ENCODE data around the gene ZNFX1. TPM values are rescaled to one million over a fixed set of nuclear protein-coding genes. Genes with fewer than 3 reads are reported as not detected.

The ZNFX1 gene
- total and polyA plus RNA-seq, 2 donors (not counting 1 experiment from before 2014, with no cell fraction given) = 13.7 to 46.2 TPM

DNA sequence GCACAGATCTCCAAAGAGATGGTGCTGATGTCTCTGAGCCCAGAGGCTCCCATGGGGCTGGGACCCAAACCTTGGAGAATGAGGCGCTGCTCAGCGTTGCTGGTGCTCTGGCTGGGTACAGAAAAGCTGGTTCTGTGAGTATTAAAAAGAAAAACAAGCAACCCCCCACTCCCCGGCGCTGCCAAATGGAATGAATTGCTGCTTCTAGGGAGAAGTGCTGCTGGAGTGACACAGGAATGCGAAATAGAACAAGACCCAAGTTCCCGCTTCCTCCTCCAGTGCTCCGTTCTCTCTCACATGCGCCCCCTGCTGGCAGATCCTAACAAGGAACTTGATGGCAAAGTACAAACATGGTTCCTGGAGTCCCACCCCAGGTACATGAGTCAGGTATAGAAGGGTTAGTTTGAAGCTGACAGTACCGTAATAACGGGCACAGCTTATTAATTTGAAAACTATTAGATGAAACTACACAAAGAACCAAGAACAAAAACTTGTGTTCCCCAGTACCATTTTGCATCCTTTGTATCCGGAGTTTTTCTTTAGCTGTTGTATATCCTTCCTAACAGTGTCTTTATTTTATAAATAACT is 60.8 kb downstream of the ZNFX1 start:
- Histone ChIP-seq H3K36me3 (ENCODE audit: control insufficient read depth, insufficient read depth, low read length) (no peaks in the 10 kb centered on the region), H3K4me3 (replicated peaks in 1 of 4; ENCODE audit: control extremely low read depth in 1 of 4, insufficient read depth in 1 of 4, low read depth in 3 of 4, low read length in 4 of 4) (peak overlapping the region in 1 of 4 experiments; percentile 15), H3K9ac (ENCODE audit: insufficient read depth, low read length) (no peak overlapping the region), H3K4me1 (ENCODE audit: control insufficient read depth, extremely low read depth, insufficient read depth, low read length) (peaks cover 3% of the 10 kb centered on the region), H3K79me2 (ENCODE audit: control insufficient read depth, insufficient read depth, low read length) (peaks cover 16% of the 10 kb centered on the region), H3K27ac (ENCODE audit: insufficient read depth, low read length) (no peak overlapping the region), H3K9me3 (ENCODE audit: control insufficient read depth, insufficient read depth, low read depth, low read length) (no peaks in the 10 kb centered on the region), H2AFZ (ENCODE audit: low read length) (peak overlapping the region; percentile 65), H3K4me2 (ENCODE audit: extremely low read depth, insufficient read depth, low read length) (peak overlapping the region; percentile 39), H4K20me1 (ENCODE audit: control insufficient read depth, extremely low read depth, insufficient read depth, low read length) (no peaks in the 10 kb centered on the region), H3K27me3 (ENCODE audit: control insufficient read depth, insufficient read depth, low read length) (no peaks in the 10 kb centered on the region)
- TF ChIP-seq EZH2 (IDR thresholded peaks at IDR 0.05; ENCODE audit: low read length, missing control alignments) (no peak), CTCF (conservative IDR thresholded peaks at IDR 0.05 in 1 of 2, IDR thresholded peaks at IDR 0.05 in 1 of 2; ENCODE audit: low read depth in 1 of 2, low read length in 2 of 2) (peak; percentile 82 to 93)
- DNase-seq (ENCODE audit: low read depth in 2 of 2) = peak; percentile 80 to 90

GRCh38 chr20:49215232-49215631 is 62.6 kb downstream of the ZNFX1 start:
- peaks cover 10% of the 10 kb centered on the region for H3K79me2 ChIP-seq (ENCODE audit: control insufficient read depth, insufficient read depth, low read length)
- H3K4me1 ChIP-seq (ENCODE audit: control insufficient read depth, extremely low read depth, insufficient read depth, low read length) = peaks cover 3% of the 10 kb centered on the region
- H3K9ac ChIP-seq (ENCODE audit: insufficient read depth, low read length) = no peak overlapping the region
- H4K20me1 ChIP-seq (ENCODE audit: control insufficient read depth, extremely low read depth, insufficient read depth, low read length) = no peaks in the 10 kb centered on the region
- H3K27me3 ChIP-seq (ENCODE audit: control insufficient read depth, insufficient read depth, low read length) = no peaks in the 10 kb centered on the region
- TF ChIP-seq CTCF (conservative IDR thresholded peaks at IDR 0.05 in 1 of 2, IDR thresholded peaks at IDR 0.05 in 1 of 2; ENCODE audit: low read depth in 1 of 2, low read length in 2 of 2) (no peak), EZH2 (IDR thresholded peaks at IDR 0.05; ENCODE audit: low read length, missing control alignments) (no peak)
- H2AFZ ChIP-seq (ENCODE audit: low read length) = no peak overlapping the region
- H3K4me2 ChIP-seq (ENCODE audit: extremely low read depth, insufficient read depth, low read length) = no peak overlapping the region
- H3K36me3 ChIP-seq (ENCODE audit: control insufficient read depth, insufficient read depth, low read length) = no peaks in the 10 kb centered on the region
- H3K27ac ChIP-seq (ENCODE audit: insufficient read depth, low read length) = no peak overlapping the region
- no peak overlapping the region for H3K4me3 ChIP-seq (replicated peaks in 1 of 4; ENCODE audit: control extremely low read depth in 1 of 4, insufficient read depth in 1 of 4, low read depth in 3 of 4, low read length in 4 of 4)
- no peak for DNase-seq (ENCODE audit: low read depth in 2 of 2)
- H3K9me3 ChIP-seq (ENCODE audit: control insufficient read depth, insufficient read depth, low read depth, low read length) = no peaks in the 10 kb centered on the region

- Histone ChIP-seq H2AFZ (ENCODE audit: low read length) (no peak overlapping the region), H3K4me1 (ENCODE audit: control insufficient read depth, extremely low read depth, insufficient read depth, low read length) (peaks cover 3% of the 10 kb centered on the region), H4K20me1 (ENCODE audit: control insufficient read depth, extremely low read depth, insufficient read depth, low read length) (no peaks in the 10 kb centered on the region), H3K27ac (ENCODE audit: insufficient read depth, low read length) (no peak overlapping the region), H3K27me3 (ENCODE audit: control insufficient read depth, insufficient read depth, low read length) (no peaks in the 10 kb centered on the region), H3K79me2 (ENCODE audit: control insufficient read depth, insufficient read depth, low read length) (peaks cover 3% of the 10 kb centered on the region), H3K4me2 (ENCODE audit: extremely low read depth, insufficient read depth, low read length) (no peak overlapping the region), H3K4me3 (replicated peaks in 1 of 4; ENCODE audit: control extremely low read depth in 1 of 4, insufficient read depth in 1 of 4, low read depth in 3 of 4, low read length in 4 of 4) (no peak overlapping the region), H3K9ac (ENCODE audit: insufficient read depth, low read length) (no peak overlapping the region), H3K9me3 (ENCODE audit: control insufficient read depth, insufficient read depth, low read depth, low read length) (no peaks in the 10 kb centered on the region), H3K36me3 (ENCODE audit: control insufficient read depth, insufficient read depth, low read length) (no peaks in the 10 kb centered on the region)
- no peak for DNase-seq (ENCODE audit: low read depth in 2 of 2)
- TF ChIP-seq CTCF (conservative IDR thresholded peaks at IDR 0.05 in 1 of 2, IDR thresholded peaks at IDR 0.05 in 1 of 2; ENCODE audit: low read depth in 1 of 2, low read length in 2 of 2) (no peak), EZH2 (IDR thresholded peaks at IDR 0.05; ENCODE audit: low read length, missing control alignments) (no peak)
Observed at GRCh38 chr20:49214571-49214970, 63.3 kb downstream of the ZNFX1 start.
